GM23338 (cell line): ENCODE measurements around the gene CEP44. TPM values are rescaled to one million over a fixed set of nuclear protein-coding genes. Genes with fewer than 3 reads are reported as not detected.

Experiments used
- ATAC-seq: fragments of 200-7000 bp; cut with Tn5 transposase; 3 replicates; pipeline ENCODE4 v1.9.1; 2020
- DNase-seq: peaks from one replicate; pipeline ENCODE4 v3.0.0-alpha.2; 2015; ENCODE audit warnings: low spot score
- H2AFZ ChIP-seq: fragments of 200-600 bp; sonication (generic); 2 replicates; pipeline ENCODE4 v1.8.0; 2016; ENCODE audit warnings: antibody characterized with exemption, mild to moderate bottlenecking, moderate library complexity
- H3F3A ChIP-seq: fragments of 200-600 bp; sonication (generic); replicated peaks from 2 replicates; pipeline ENCODE4 v1.8.0; 2017; ENCODE audit warnings: antibody characterized with exemption, mixed run types, low read depth
- H3K27ac ChIP-seq: fragments of 200-600 bp; sonication (generic); 2 replicates; pipeline ENCODE4 v1.6.1; 2016; ENCODE audit warnings: low read depth
- H3K27me3 ChIP-seq: fragments of 200-600 bp; sonication (generic); 2 replicates; pipeline ENCODE4 v1.8.0; 2016; ENCODE audit warnings: mild to moderate bottlenecking, mixed run types, moderate library complexity; ENCODE audit not compliant: insufficient read depth
- H3K36me3 ChIP-seq: fragments of 200-600 bp; sonication (generic); 2 replicates; pipeline ENCODE4 v1.8.0; 2016; ENCODE audit warnings: mild to moderate bottlenecking; ENCODE audit not compliant: insufficient read depth
- H3K4me1 ChIP-seq: fragments of 200-600 bp; sonication (generic); 2 replicates; pipeline ENCODE4 v1.8.0; 2016; ENCODE audit warnings: mild to moderate bottlenecking, moderate library complexity; ENCODE audit not compliant: insufficient read depth
- H3K4me2 ChIP-seq: fragments of 200-600 bp; sonication (generic); 2 replicates; pipeline ENCODE4 v1.7.1; 2017; ENCODE audit warnings: mixed run types
- H3K4me3 ChIP-seq: fragments of 200-600 bp; sonication (generic); 2 replicates; pipeline ENCODE4 v1.6.1; 2016; ENCODE audit warnings: mixed run types
- H3K79me2 ChIP-seq: fragments of 200-600 bp; sonication (generic); replicated peaks from 2 replicates; pipeline ENCODE4 v1.8.0; 2017; ENCODE audit warnings: mild to moderate bottlenecking; ENCODE audit not compliant: insufficient read depth
- H3K9me2 ChIP-seq: fragments of 200-600 bp; sonication (generic); 2 replicates; pipeline ENCODE4 v1.8.0; 2017; ENCODE audit not compliant: insufficient read depth
- H4K20me1 ChIP-seq: fragments of 200-600 bp; sonication (generic); replicated peaks from 2 replicates; pipeline ENCODE4 v1.8.0; 2017; ENCODE audit warnings: mild to moderate bottlenecking; ENCODE audit not compliant: insufficient read depth
- H3K27ac Mint-ChIP-seq: 2 replicates; pipeline ENCODE4 v1.8.0; 2020; ENCODE audit warnings: inconsistent platforms, mild to moderate bottlenecking, moderate library complexity, mixed read lengths
- H3K27me3 Mint-ChIP-seq: 3 replicates; pipeline ENCODE4 v1.8.0; 2022; ENCODE audit warnings: low read depth, mild to moderate bottlenecking, moderate library complexity, mixed read lengths, inconsistent platforms; ENCODE audit not compliant: insufficient read depth, poor library complexity
- H3K36me3 Mint-ChIP-seq: 3 replicates; pipeline ENCODE4 v1.8.0; 2021; ENCODE audit warnings: low read depth, mild to moderate bottlenecking, inconsistent platforms, moderate library complexity, mixed read lengths
- H3K4me1 Mint-ChIP-seq: 3 replicates; pipeline ENCODE4 v1.8.0; 2020; ENCODE audit warnings: mild to moderate bottlenecking, inconsistent platforms, mixed read lengths
- H3K4me3 Mint-ChIP-seq: 3 replicates; pipeline ENCODE4 v1.8.0; 2021; ENCODE audit warnings: moderate library complexity, mild to moderate bottlenecking, inconsistent platforms, mixed read lengths
- H3K9me3 Mint-ChIP-seq: 3 replicates; pipeline ENCODE4 v1.8.0; 2020; ENCODE audit warnings: moderate library complexity, mild to moderate bottlenecking, inconsistent platforms, mixed read lengths
- CREB1 ChIP-seq: fragments of 250-450 bp; sonication (Bioruptor Pico); IDR thresholded peaks from 2 replicates; pipeline ENCODE4 v1.5.0; 2020; ENCODE audit warnings: low read depth, mild to moderate bottlenecking, moderate library complexity
- CTCF ChIP-seq, 2 experiments: fragments of 200-600 bp in 1 of 2; sonication (generic) in 1 of 2; conservative IDR thresholded peaks; 2 replicates each; pipeline versions ENCODE4 v1.5.1 to v1.6.1; 2016 to 2017; ENCODE audit warnings: antibody characterized with exemption in 2 of 2, low read depth in 2 of 2, mild to moderate bottlenecking in 2 of 2, moderate library complexity in 1 of 2
- ETS1 ChIP-seq: IDR thresholded peaks from 2 replicates; pipeline ENCODE4 v1.6.1; 2016; ENCODE audit warnings: antibody characterized with exemption
- EZH2 ChIP-seq: fragments of 200-600 bp; sonication (generic); IDR thresholded peaks from one replicate; pipeline ENCODE4 v1.8.0; 2017; ENCODE audit warnings: antibody characterized with exemption, mild to moderate bottlenecking, low read depth; ENCODE audit not compliant: unreplicated experiment
- EZH2phosphoT487 ChIP-seq: fragments of 200-600 bp; sonication (generic); IDR thresholded peaks from one replicate; pipeline ENCODE4 v1.8.1; 2018; ENCODE audit warnings: antibody characterized with exemption; ENCODE audit not compliant: unreplicated experiment
- JUNB ChIP-seq: IDR thresholded peaks from one replicate; pipeline ENCODE4 v1.6.1; 2016; ENCODE audit warnings: antibody characterized with exemption; ENCODE audit not compliant: unreplicated experiment
- NANOG ChIP-seq: IDR thresholded peaks from 2 replicates; pipeline ENCODE4 v1.6.1; 2016; ENCODE audit warnings: antibody characterized with exemption, borderline replicate concordance
- POLR2AphosphoS5 ChIP-seq: IDR thresholded peaks from 2 replicates; pipeline ENCODE4 v1.6.1; 2016; ENCODE audit warnings: antibody characterized with exemption, low read depth
- REST ChIP-seq: IDR thresholded peaks from one replicate; pipeline ENCODE4 v1.6.1; 2018; ENCODE audit warnings: antibody characterized with exemption; ENCODE audit not compliant: unreplicated experiment
- STAT1 ChIP-seq: IDR thresholded peaks from one replicate; pipeline ENCODE4 v1.6.1; 2016; ENCODE audit warnings: antibody characterized with exemption; ENCODE audit not compliant: unreplicated experiment
- ZNF114 ChIP-seq: fragments of 250-450 bp; sonication (Bioruptor Pico); IDR thresholded peaks from 2 replicates; pipeline ENCODE4 v1.5.0; 2020; ENCODE audit warnings: mild to moderate bottlenecking, moderate library complexity
- ZNF331 ChIP-seq: fragments of 250-450 bp; sonication (Bioruptor Pico); IDR thresholded peaks from 2 replicates; pipeline ENCODE4 v1.5.0; 2020; ENCODE audit warnings: low read depth, mild to moderate bottlenecking, moderate library complexity
- ZNF462 ChIP-seq: fragments of 250-450 bp; sonication (Bioruptor Pico); IDR thresholded peaks from 2 replicates; pipeline ENCODE4 v1.5.0; 2020; ENCODE audit warnings: mild to moderate bottlenecking, moderate library complexity
- polyA plus RNA-seq: library from polyadenylated mRNA; unstranded; fragments of >200 nt; fragmentation: Nextera tagmentation; extraction: Ambion mirVana; gene quantifications from 2 replicates; pipeline ENCODE4 v1.2.1, GENCODE V29; 2016
- total RNA-seq: library from RNA; depleted of rRNA; stranded (reverse); fragments of >200 nt; shearing (Covaris generic); gene quantifications from 2 replicates; pipeline ENCODE4 v1.2.3, GENCODE V29; 2014

The CEP44 gene
- total and polyA plus RNA-seq, 2 experiments from 2014 or later = 12.1 to 17.4 TPM

- Histone ChIP-seq H3F3A (no peaks in the 10 kb centered on the region), H3K4me1 (no peaks in the 10 kb centered on the region), H3K4me2 (no peak overlapping the region), H3K27me3 (no peaks in the 10 kb centered on the region), H3K9me2 (no peaks in the 10 kb centered on the region), H2AFZ (no peak overlapping the region), H3K4me3 (no peak overlapping the region), H3K79me2 (no peaks in the 10 kb centered on the region; the same call in 1 of the 2 replicates), H4K20me1 (no peaks in the 10 kb centered on the region; the same call in 1 of the 2 replicates), H3K36me3 (no peaks in the 10 kb centered on the region), H3K27ac (no peak overlapping the region)
- no peak for ATAC-seq
- no peaks in the 10 kb centered on the region for H3K9me3 Mint-ChIP-seq
- H3K4me1 Mint-ChIP-seq = no peaks in the 10 kb centered on the region
- no peak overlapping the region for H3K4me3 Mint-ChIP-seq
- TF ChIP-seq NANOG (no peak), STAT1 (no peak), POLR2AphosphoS5 (no peak), EZH2 (no peak), ZNF114 (no peak), REST (no peak), ZNF462 (CRISPR knock-in tag) (no peak), ZNF331 (CRISPR knock-in tag) (no peak), CTCF (conservative IDR thresholded peaks at IDR 0.05; ENCODE audit: low read depth in 2 of 2) (no peak), JUNB (no peak), EZH2phosphoT487 (no peak), ETS1 (no peak), CREB1 (no peak)
- H3K27me3 Mint-ChIP-seq = no peaks in the 10 kb centered on the region
- H3K36me3 Mint-ChIP-seq = no peaks in the 10 kb centered on the region
- no peak for DNase-seq
- no peak overlapping the region for H3K27ac Mint-ChIP-seq
These were observed 5.2 kb upstream of the CEP44 start for GRCh38 chr4:174278467-174278866.
